A673 (cell line): ENCODE data around the gene SFXN2. TPM values are rescaled to one million over a fixed set of nuclear protein-coding genes. Genes with fewer than 3 reads are reported as not detected.
"Not testable (repeated sequence)": the region's sequence is repeated elsewhere in the genome, so short reads cannot be mapped to it uniquely, and the experiment has no call there.

Experiments used
- BruUV-seq: library from RNA; stranded (reverse); fragments of 400-500 nt; replicated peaks from 2 replicates; lab custom pipeline; 2021; lab: Mats Ljungman, UMichigan
- CTCF ChIA-PET: fragments of 300-600 bp; sonication (Branson Sonifier 250); formaldehyde crosslinking; loops from one replicate; lab custom pipeline; 2022; ENCODE audit warnings: antibody characterized with exemption; lab: Charles Lee
- POLR2A ChIA-PET: fragments of 300-600 bp; sonication (Branson Sonifier 250); formaldehyde crosslinking; loops from one replicate; lab custom pipeline; 2022; ENCODE audit warnings: antibody characterized with exemption; ENCODE audit not compliant: low non-redundant PET; lab: Charles Lee
- DNase-seq: peaks from one replicate; pipeline ENCODE4 v3.0.0-alpha.2; 2015; ENCODE audit warnings: low spot score
- H3K27ac ChIP-seq: fragments of 200-600 bp; sonication (generic); 2 replicates; pipeline ENCODE4 v1.5.1; 2016; ENCODE audit warnings: mixed run types, low read depth, mild to moderate bottlenecking, mixed read lengths, antibody characterized with exemption, low read length; ENCODE audit not compliant: poor library complexity, severe bottlenecking
- H3K27me3 ChIP-seq: fragments of 200-600 bp; sonication (generic); replicated peaks from 2 replicates; pipeline ENCODE4 v1.6.1; 2017; ENCODE audit warnings: mixed run types, low read depth, mild to moderate bottlenecking, mixed read lengths, antibody characterized with exemption, low read length; ENCODE audit not compliant: insufficient read depth, poor library complexity
- H3K36me3 ChIP-seq: fragments of 200-600 bp; sonication (generic); 2 replicates; pipeline ENCODE4 v1.6.1; 2016; ENCODE audit warnings: mixed run types, mild to moderate bottlenecking, mixed read lengths, antibody characterized with exemption, low read length; ENCODE audit not compliant: insufficient read depth, poor library complexity, severe bottlenecking
- H3K4me1 ChIP-seq: fragments of 200-600 bp; sonication (generic); 2 replicates; pipeline ENCODE4 v1.6.1; 2017; ENCODE audit warnings: mixed run types, mild to moderate bottlenecking, mixed read lengths, antibody characterized with exemption, low read length; ENCODE audit not compliant: insufficient read depth, poor library complexity, severe bottlenecking
- H3K4me3 ChIP-seq: fragments of 200-600 bp; sonication (generic); 2 replicates; pipeline ENCODE4 v1.5.1; 2016; ENCODE audit warnings: low read depth, mixed run types, mild to moderate bottlenecking, mixed read lengths, low read length; ENCODE audit not compliant: poor library complexity, severe bottlenecking
- H3K9me3 ChIP-seq: fragments of 200-600 bp; sonication (generic); 2 replicates; pipeline ENCODE4 v1.6.1; 2016; ENCODE audit warnings: mixed run types, low read depth, mild to moderate bottlenecking, mixed read lengths, antibody characterized with exemption, low read length; ENCODE audit not compliant: poor library complexity, severe bottlenecking
- CTCF ChIP-seq: fragments of 300-800, 200-600 bp; sonication (generic); conservative IDR thresholded peaks from 2 replicates; pipeline ENCODE4 v1.5.1; 2017; ENCODE audit warnings: low read depth, mild to moderate bottlenecking, antibody characterized with exemption, low read length, moderate library complexity, mixed read lengths
- EZH2 ChIP-seq: fragments of 200-600 bp; sonication (generic); IDR thresholded peaks from 2 replicates; pipeline ENCODE4 v1.6.1; 2017; ENCODE audit warnings: borderline replicate concordance, low read depth, mild to moderate bottlenecking, mixed read lengths, antibody characterized with exemption, low read length; ENCODE audit not compliant: poor library complexity, severe bottlenecking
- intact Hi-C: fragments of 100-400 bp; cut with micrococcal nuclease; formaldehyde crosslinking; loops from one replicate; pipeline ENCODE4 v1.10.0; 2022; ENCODE audit not compliant: unreplicated experiment
- total RNA-seq: library from RNA; stranded (reverse); gene quantifications from 2 replicates; pipeline ENCODE4 v1.2.3, GENCODE V29; 2021

The SFXN2 gene
- total RNA-seq, 1 experiment from 2014 or later: 19.5 TPM

- H3K9me3 ChIP-seq: no peaks in the 10 kb centered on the region
- peak overlapping the region; percentile 85 for H3K27ac ChIP-seq
- ChIA-PET POLR2A (no interaction called here), CTCF (interaction anchor here (0.8 to 1.4 kb wide), 2 partner anchors 14 to 68 kb away, joined by 3 read pairs; no protein-coding TSS in a partner anchor)
- no peak for DNase-seq
- intact Hi-C loops: loop anchor here (2.0 kb wide), 1 partner anchor 67 kb away; no protein-coding TSS in a partner anchor
- H3K27me3 ChIP-seq: no peaks in the 10 kb centered on the region
- TF ChIP-seq EZH2: no peak
- no peak for TF ChIP-seq CTCF
- H3K4me1 ChIP-seq: peaks cover 34% of the 10 kb centered on the region
- TSS peak; percentile 34 for BruUV-seq
- peaks cover 3% of the 10 kb centered on the region for H3K36me3 ChIP-seq
- peak overlapping the region; percentile 74 for H3K4me3 ChIP-seq
These were observed 960 bp upstream of the SFXN2 start for GRCh38 chr10:102713539-102713813.

- ChIA-PET POLR2A (interaction anchor here (0.5 to 0.6 kb wide), 2 partner anchors 210 to 247 kb away, joined by 4 to 5 read pairs; no protein-coding TSS in a partner anchor), CTCF (interaction anchor here (0.8 to 1.4 kb wide), 2 partner anchors 14 to 69 kb away, joined by 3 read pairs; no protein-coding TSS in a partner anchor)
- peak; percentile 100 for DNase-seq
- Histone ChIP-seq H3K27ac (peak within 1 kb of the TSS; percentile 85), H3K9me3 (no peaks in the 10 kb centered on the region), H3K4me1 (peaks cover 34% of the 10 kb centered on the region), H3K36me3 (peaks cover 3% of the 10 kb centered on the region), H3K27me3 (no peaks in the 10 kb centered on the region), H3K4me3 (peak within 1 kb of the TSS; percentile 74)
- intact Hi-C loops: loop anchor here (2.0 kb wide), 2 partner anchors 67 to 211 kb away; partner anchors contain the start of genes ACTR1A and SUFU
- TF ChIP-seq EZH2: no peak
- peak; percentile 35 for TF ChIP-seq CTCF
- no TSS peak for BruUV-seq
These were observed 419 bp upstream of the SFXN2 start, which contains the start of gene ARL3 for GRCh38 chr10:102713814-102714620. TSS of gene ARL3 (minus strand) at chr10:102714397. CDS start at chr10:102714275, 122 bp downstream.

GRCh38 chr10:102715880-102716279 lies 1.4 kb downstream of the SFXN2 start:
- peaks cover 3% of the 10 kb centered on the region for H3K36me3 ChIP-seq
- no peak for TF ChIP-seq EZH2
- TF ChIP-seq CTCF: no peak
- H3K9me3 ChIP-seq: no peaks in the 10 kb centered on the region
- BruUV-seq: no TSS peak
- peaks cover 29% of the 10 kb centered on the region for H3K4me1 ChIP-seq
- intact Hi-C loops: loop anchor here (2.0 kb wide), 1 partner anchor 213 kb away; the partner anchor contains the start of genes ACTR1A and SUFU
- no peaks in the 10 kb centered on the region for H3K27me3 ChIP-seq
- H3K27ac ChIP-seq: peak overlapping the region; percentile 85
- CTCF ChIA-PET: no interaction called here
- DNase-seq: no peak
- POLR2A ChIA-PET: interaction anchor here (0.5 to 0.6 kb wide), 2 partner anchors 527 to 1598 kb away, joined by 3 to 26 read pairs; no protein-coding TSS in a partner anchor
- peak overlapping the region; percentile 74 for H3K4me3 ChIP-seq

GRCh38 chr10:102716900-102717565 lies 2.6 kb downstream of the SFXN2 start:
- H3K36me3 ChIP-seq, BruUV-seq: not testable (repeated sequence)

More at GRCh38 chr10:102716900-102717565, 2.6 kb downstream of the SFXN2 start:
- intact Hi-C loops, DNase-seq, H3K4me3 ChIP-seq, POLR2A ChIA-PET, H3K27ac ChIP-seq, H3K9me3 ChIP-seq, H3K27me3 ChIP-seq: not testable (repeated sequence)
- peaks cover 29% of the 10 kb centered on the region for H3K4me1 ChIP-seq
- CTCF ChIA-PET: interaction anchor here (0.6 kb wide), 1 partner anchor 19 kb away, joined by 4 read pairs; no protein-coding TSS in a partner anchor
